PC-9 (cell line): ENCODE results near the gene FNDC1.

Experiments used
- EZH2 ChIP-seq: fragments of 200-600 bp; sonication (generic); IDR thresholded peaks from 2 replicates; pipeline ENCODE4 v1.8.0; 2017; ENCODE audit warnings: antibody characterized with exemption, low read depth
- TF ChIP-seq, protein P1 (sequence below): fragments of 200-600 bp; sonication (generic); conservative IDR thresholded peaks from 2 replicates; pipeline ENCODE4 v1.6.1; 2017; ENCODE audit warnings: mixed run types, antibody characterized with exemption, mild to moderate bottlenecking, moderate library complexity

DNA sequence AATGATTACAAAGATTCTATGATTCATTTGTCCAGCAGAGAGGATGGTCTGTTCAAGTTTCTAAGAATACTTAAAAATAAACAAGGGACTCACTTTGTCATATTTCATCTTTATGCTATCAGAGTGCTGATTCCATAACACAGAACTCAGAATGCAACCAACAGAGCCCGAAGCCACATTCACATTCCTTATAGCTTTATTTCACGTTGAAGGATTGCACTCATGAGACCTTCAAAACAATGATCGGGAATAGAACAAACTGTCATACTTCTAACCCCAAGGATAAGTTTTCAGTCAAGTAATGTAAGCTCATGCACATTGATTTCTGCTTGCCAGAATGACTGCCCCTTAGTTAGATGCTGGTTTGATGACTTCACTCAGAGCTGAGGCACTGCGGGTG, 25.2 kb downstream of the FNDC1 start:
- TF ChIP-seq EZH2: no peak
- TF ChIP-seq, protein P1, sequence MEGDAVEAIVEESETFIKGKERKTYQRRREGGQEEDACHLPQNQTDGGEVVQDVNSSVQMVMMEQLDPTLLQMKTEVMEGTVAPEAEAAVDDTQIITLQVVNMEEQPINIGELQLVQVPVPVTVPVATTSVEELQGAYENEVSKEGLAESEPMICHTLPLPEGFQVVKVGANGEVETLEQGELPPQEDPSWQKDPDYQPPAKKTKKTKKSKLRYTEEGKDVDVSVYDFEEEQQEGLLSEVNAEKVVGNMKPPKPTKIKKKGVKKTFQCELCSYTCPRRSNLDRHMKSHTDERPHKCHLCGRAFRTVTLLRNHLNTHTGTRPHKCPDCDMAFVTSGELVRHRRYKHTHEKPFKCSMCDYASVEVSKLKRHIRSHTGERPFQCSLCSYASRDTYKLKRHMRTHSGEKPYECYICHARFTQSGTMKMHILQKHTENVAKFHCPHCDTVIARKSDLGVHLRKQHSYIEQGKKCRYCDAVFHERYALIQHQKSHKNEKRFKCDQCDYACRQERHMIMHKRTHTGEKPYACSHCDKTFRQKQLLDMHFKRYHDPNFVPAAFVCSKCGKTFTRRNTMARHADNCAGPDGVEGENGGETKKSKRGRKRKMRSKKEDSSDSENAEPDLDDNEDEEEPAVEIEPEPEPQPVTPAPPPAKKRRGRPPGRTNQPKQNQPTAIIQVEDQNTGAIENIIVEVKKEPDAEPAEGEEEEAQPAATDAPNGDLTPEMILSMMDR: no peak
